Gastroesophageal sphincter (tissue), 4 donors: ENCODE results near the gene ATP2A3. TPM values are rescaled to one million over a fixed set of nuclear protein-coding genes. Genes with fewer than 3 reads are reported as not detected.

Experiments used
- ATAC-seq: fragments of 150-250 bp; one replicate; pipeline ENCODE4 v1.9.1; 2016; ENCODE audit warnings: mild to moderate bottlenecking, moderate library complexity
- H3K27ac ChIP-seq, 4 donors: fragments of 200-600 bp; sonication (generic) in 3 of 4; 1 replicate in 3 of 4; 2 replicates in 1 of 4; pipeline ENCODE4 v1.5.1; 2016 to 2019
- H3K27me3 ChIP-seq: fragments of 200-600 bp; sonication (generic); one replicate; pipeline ENCODE4 v1.5.1; 2019
- H3K36me3 ChIP-seq, 2 donors: fragments of 200-600 bp; sonication (generic); one replicate each; pipeline ENCODE4 v1.5.1; 2019; ENCODE audit warnings: control low read depth in 1 of 2
- H3K4me1 ChIP-seq, 3 donors: fragments of 200-600 bp; sonication (generic); 1 replicate in 2 of 3; 2 replicates in 1 of 3; pipeline ENCODE4 v1.5.1; 2016 to 2019; ENCODE audit warnings: control low read depth in 2 of 3
- H3K4me3 ChIP-seq, 2 donors: fragments of 200-600 bp; sonication (generic); one replicate each; pipeline ENCODE4 v1.5.1; 2019; ENCODE audit warnings: mild to moderate bottlenecking in 1 of 2, moderate library complexity in 1 of 2
- H3K9me3 ChIP-seq, 3 donors: fragments of 200-600 bp; sonication (generic); one replicate each; pipeline ENCODE4 v1.5.1; 2017 to 2019; ENCODE audit warnings: control low read depth in 2 of 3
- CTCF ChIP-seq, 4 experiments: fragments of 200-600 bp in 2 of 4; fragments of 450-650 bp in 2 of 4; sonication (generic) in 1 of 4; IDR thresholded peaks; one replicate each; pipeline ENCODE4 v1.5.1; 2017 to 2019; ENCODE audit warnings: antibody characterized with exemption in 4 of 4, mild to moderate bottlenecking in 2 of 4, moderate library complexity in 2 of 4
- EP300 ChIP-seq: sonication (generic); formaldehyde crosslinking; IDR thresholded peaks from one replicate; pipeline ENCODE4 v1.6.1; 2017; ENCODE audit warnings: antibody characterized with exemption, mild to moderate bottlenecking
- POLR2A ChIP-seq, 2 donors: fragments of 450-650 bp; IDR thresholded peaks; one replicate each; pipeline ENCODE4 v1.6.1; 2017; ENCODE audit warnings: antibody characterized with exemption in 2 of 2, mild to moderate bottlenecking in 2 of 2, moderate library complexity in 1 of 2
- POLR2AphosphoS5 ChIP-seq: sonication (generic); formaldehyde crosslinking; IDR thresholded peaks from one replicate; pipeline ENCODE4 v1.6.1; 2017; ENCODE audit warnings: antibody characterized with exemption
- WGBS, 2 donors: methylation state at CpG; one replicate each; pipeline ENCODE4 v1.1.5; 2018; ENCODE audit warnings: low coverage in 1 of 2; 5-methylcytosine and 5-hydroxymethylcytosine counted together
- total RNA-seq, 4 donors: library from RNA; depleted of rRNA; stranded (reverse); fragments of >200 nt; gene quantifications; one replicate each; pipeline ENCODE4 v1.1.0, GENCODE V29; 2016

ATP2A3 gene
- total RNA-seq, 4 donors from 2014 or later = 5.9 to 35.9 (median 18.1) TPM

DNA sequence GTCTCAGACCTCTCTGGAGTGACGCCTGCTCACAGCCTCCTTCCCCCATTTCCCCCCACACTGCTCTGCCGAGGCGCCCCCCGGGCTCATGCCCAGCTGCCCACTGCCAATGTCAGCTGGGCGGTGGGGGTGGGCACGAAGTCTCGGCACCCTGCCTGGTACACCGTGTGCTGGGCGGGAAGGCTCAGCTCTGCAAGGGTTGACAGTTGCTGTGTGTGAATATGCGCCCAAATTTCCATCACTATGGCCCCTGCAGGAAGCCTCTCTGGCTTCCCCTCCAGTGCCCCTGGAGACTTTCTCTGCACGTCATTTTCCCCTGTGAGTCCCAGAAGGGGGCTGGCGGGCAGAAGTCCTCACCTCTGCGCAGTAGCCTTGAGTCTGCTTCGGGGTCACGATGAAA lies 59.7 kb downstream of the ATP2A3 start:
- no peak for ATAC-seq
- Histone ChIP-seq H3K4me1 (no peaks in the 10 kb centered on the region), H3K27me3 (no peaks in the 10 kb centered on the region), H3K27ac (no peak overlapping the region), H3K36me3 (no peaks in the 10 kb centered on the region), H3K4me3 (no peak overlapping the region), H3K9me3 (no peaks in the 10 kb centered on the region)
- no CpG with 5 or more reads among the region's 15 CpGs for WGBS, 2 donors
- TF ChIP-seq POLR2A (IDR thresholded peaks at IDR 0.05) (no peak), EP300 (no peak), POLR2AphosphoS5 (no peak), CTCF (IDR thresholded peaks at IDR 0.05) (no peak)

GRCh38 chr17:3903881-3904290 lies 60.4 kb downstream of the ATP2A3 start:
- WGBS, 2 donors = 76 to 78% methylated on average over 4 to 8 of the region's 21 CpGs

GRCh38 chr17:3903051-3903825 lies 61.0 kb downstream of the ATP2A3 start:
- TF ChIP-seq EP300 = no peak
- no peak for TF ChIP-seq POLR2A (IDR thresholded peaks at IDR 0.05)
- TF ChIP-seq CTCF (IDR thresholded peaks at IDR 0.05) = no peak
- no peak for TF ChIP-seq POLR2AphosphoS5
- H3K9me3 ChIP-seq = no peaks in the 10 kb centered on the region
- no peak for ATAC-seq

More at GRCh38 chr17:3903881-3904290, 60.4 kb downstream of the ATP2A3 start:
- no peaks in the 10 kb centered on the region for H3K4me1 ChIP-seq
- H3K9me3 ChIP-seq = no peaks in the 10 kb centered on the region
- H3K4me3 ChIP-seq = no peak overlapping the region
- TF ChIP-seq POLR2AphosphoS5 (no peak), POLR2A (IDR thresholded peaks at IDR 0.05) (no peak), EP300 (no peak)
- no peaks in the 10 kb centered on the region for H3K27me3 ChIP-seq
- ATAC-seq = no peak
- no peak overlapping the region for H3K27ac ChIP-seq
- no peaks in the 10 kb centered on the region for H3K36me3 ChIP-seq

GRCh38 chr17:3900646-3901045 lies 63.6 kb downstream of the ATP2A3 start:
- Histone ChIP-seq H3K4me3 (no peak overlapping the region), H3K36me3 (no peaks in the 10 kb centered on the region), H3K27ac (no peak overlapping the region), H3K9me3 (no peaks in the 10 kb centered on the region), H3K27me3 (no peaks in the 10 kb centered on the region), H3K4me1 (peaks cover 0 to 11% (median 0%) of the 10 kb centered on the region in 3 donors)
- WGBS, 2 donors = 56 to 75% methylated on average over 5 to 6 of the region's 6 CpGs
- no peak for ATAC-seq
- TF ChIP-seq POLR2AphosphoS5 (no peak), POLR2A (IDR thresholded peaks at IDR 0.05) (no peak), CTCF (IDR thresholded peaks at IDR 0.05) (no peak)

More at GRCh38 chr17:3903051-3903825, 61.0 kb downstream of the ATP2A3 start:
- WGBS, 2 donors = 100% methylated on average over 6 of the region's 25 CpGs; no CpG with 5 or more reads in 1 of the 2 donors
- no peaks in the 10 kb centered on the region for H3K36me3 ChIP-seq
- H3K27ac ChIP-seq = no peak overlapping the region
- H3K4me1 ChIP-seq = no peaks in the 10 kb centered on the region
- no peak overlapping the region for H3K4me3 ChIP-seq
- H3K27me3 ChIP-seq = no peaks in the 10 kb centered on the region

DNA sequence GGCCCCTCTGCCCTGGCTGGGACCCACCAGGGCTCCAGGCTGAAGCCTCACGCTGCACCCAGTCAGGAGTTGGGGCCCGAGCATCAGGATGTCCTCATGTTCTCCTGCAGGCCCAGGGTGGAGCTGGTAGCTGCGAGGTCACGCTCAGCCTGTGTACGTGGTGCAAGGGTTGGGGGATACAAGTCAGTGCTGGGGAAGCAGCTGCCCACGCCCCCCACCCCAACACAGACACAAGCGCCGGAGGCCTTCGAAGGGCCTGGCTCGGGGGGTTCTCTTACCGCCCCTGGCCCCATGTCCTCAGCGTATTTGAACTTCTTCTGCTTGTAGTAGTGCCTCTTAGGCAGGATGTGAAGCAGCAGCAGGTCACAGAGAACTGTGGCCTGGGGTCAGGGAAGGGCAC lies 66.5 kb downstream of the ATP2A3 start:
- Histone ChIP-seq H3K27ac (no peak overlapping the region), H3K9me3 (no peaks in the 10 kb centered on the region), H3K4me1 (peaks cover 0 to 37% (median 7%) of the 10 kb centered on the region in 3 donors), H3K36me3 (no peaks in the 10 kb centered on the region), H3K4me3 (no peak overlapping the region), H3K27me3 (no peaks in the 10 kb centered on the region)
- WGBS, 2 donors = no CpG with 5 or more reads among the region's 12 CpGs
- no peak for ATAC-seq
- TF ChIP-seq POLR2A (IDR thresholded peaks at IDR 0.05) (no peak), CTCF (IDR thresholded peaks at IDR 0.05) (no peak), POLR2AphosphoS5 (no peak), EP300 (no peak)
